HepG2 (cell line): ENCODE results near the gene ASIC3. TPM values are rescaled to one million over a fixed set of nuclear protein-coding genes. Genes with fewer than 3 reads are reported as not detected.

Experiments
- ERF ChIP-seq: IDR thresholded peaks from 2 replicates; pipeline ENCODE4 v1.6.1; 2018; ENCODE audit warnings: missing biosample characterization, missing genetic modification reagents
- FOXA3 ChIP-seq: IDR thresholded peaks from 2 replicates; pipeline ENCODE4 v1.6.1; 2016; ENCODE audit warnings: missing genetic modification reagents, missing compliant biosample characterization
- HDAC1 ChIP-seq: sonication (generic); formaldehyde crosslinking; IDR thresholded peaks from 2 replicates; pipeline ENCODE4 v1.5.1; 2020; ENCODE audit warnings: mild to moderate bottlenecking, missing genetic modification reagents
- HNF1B ChIP-seq: sonication (generic); formaldehyde crosslinking; IDR thresholded peaks from 2 replicates; pipeline ENCODE4 v1.5.1; 2020; ENCODE audit warnings: mild to moderate bottlenecking, moderate library complexity, missing genetic modification reagents
- PATZ1 ChIP-seq: sonication (generic); formaldehyde crosslinking; IDR thresholded peaks from 2 replicates; pipeline ENCODE4 v1.4.0; 2020; ENCODE audit warnings: missing genetic modification reagents
- PBX2 ChIP-seq: IDR thresholded peaks from 2 replicates; pipeline ENCODE4 v1.6.1; 2016; ENCODE audit warnings: control low read depth
- RARA ChIP-seq: IDR thresholded peaks from 2 replicates; pipeline ENCODE4 v1.6.1; 2016; ENCODE audit warnings: missing genetic modification reagents, missing compliant biosample characterization
- RBM22 ChIP-seq: fragments of 200-400 bp; formaldehyde crosslinking; optimal IDR thresholded peaks from 2 replicates; pipeline ENCODE3; 2017; ENCODE audit warnings: mild to moderate bottlenecking, low read length, moderate library complexity
- ZBTB38 ChIP-seq: sonication (generic); formaldehyde crosslinking; IDR thresholded peaks from 2 replicates; pipeline ENCODE4 v1.5.1; 2020; ENCODE audit warnings: mild to moderate bottlenecking, missing genetic modification reagents
- ZFP37 ChIP-seq: sonication (generic); formaldehyde crosslinking; IDR thresholded peaks from 2 replicates; pipeline ENCODE4 v1.4.0; 2020; ENCODE audit warnings: missing genetic modification reagents, borderline replicate concordance
- ZMYM2 ChIP-seq: sonication (generic); formaldehyde crosslinking; IDR thresholded peaks from 2 replicates; pipeline ENCODE4 v1.8.0; 2022; ENCODE audit warnings: mild to moderate bottlenecking, missing genetic modification reagents
- ZNF335 ChIP-seq: sonication (generic); formaldehyde crosslinking; IDR thresholded peaks from 2 replicates; pipeline ENCODE4 v1.4.0; 2020; ENCODE audit warnings: missing genetic modification reagents
- ZNF354B ChIP-seq: sonication (generic); formaldehyde crosslinking; IDR thresholded peaks from 2 replicates; pipeline ENCODE4 v1.8.0; 2022; ENCODE audit warnings: mild to moderate bottlenecking, missing genetic modification reagents
- ZNF367 ChIP-seq: sonication (generic); formaldehyde crosslinking; IDR thresholded peaks from 2 replicates; pipeline ENCODE4 v1.4.0; 2020; ENCODE audit warnings: missing genetic modification reagents, borderline replicate concordance
- ZNF441 ChIP-seq: sonication (generic); formaldehyde crosslinking; IDR thresholded peaks from 2 replicates; pipeline ENCODE4 v1.7.0; 2021; ENCODE audit warnings: missing genetic modification reagents, borderline replicate concordance
- polyA plus RNA-seq, 8 experiments: library from polyadenylated mRNA; depleted of rRNA in 3 of 8; stranded (reverse) in 7 of 8; unstranded in 1 of 8; fragments of >200 nt; fragmentation: Illumina TruSeq in 4 of 8; extraction: Trizol in 4 of 8; gene quantifications; 2 replicates each; pipeline versions ENCODE4 v1.2.1 to v1.2.3, GENCODE V29; 2011 to 2016; ENCODE audit warnings: low read depth in 4 of 8, missing spikeins in 1 of 8, mixed read lengths in 1 of 8; ENCODE audit not compliant: insufficient read depth in 1 of 8
- total RNA-seq, 5 experiments: library from RNA; depleted of rRNA; stranded (reverse); fragments of >200 nt; fragmentation: Illumina TruSeq; extraction: Trizol; gene quantifications; 2 replicates each; pipeline ENCODE4 v1.2.3, GENCODE V29; 2016; ENCODE audit warnings: low read depth in 1 of 5
- TF ChIP-seq, protein P1 (sequence below): sonication (generic); formaldehyde crosslinking; IDR thresholded peaks from 2 replicates; pipeline ENCODE4 v1.5.0; 2020; ENCODE audit warnings: missing genetic modification reagents
- TF ChIP-seq, protein P2 (sequence below): IDR thresholded peaks from 2 replicates; pipeline ENCODE4 v1.6.1; 2016
- TF ChIP-seq, protein P3 (sequence below): sonication (generic); formaldehyde crosslinking; IDR thresholded peaks from 2 replicates; pipeline ENCODE4 v1.4.0; 2020; ENCODE audit warnings: missing genetic modification reagents, low read depth, mild to moderate bottlenecking, borderline replicate concordance

The ASIC3 gene
- total and polyA plus RNA-seq, 2 of the 13 experiments (the other 11 are each of a cell fraction or from before 2014, with no cell fraction given) = 0.51 TPM; not detected in 1

- TF ChIP-seq ZNF441 (CRISPR knock-in tag) (0 out of 2 replicates have a peak, but pooled peaks have one; percentile 22), ZNF354B (CRISPR knock-in tag) (no peak), ZNF367 (CRISPR knock-in tag) (0 out of 2 replicates have a peak, but pooled peaks have one; percentile 41), ZFP37 (CRISPR knock-in tag) (0 out of 2 replicates have a peak, but pooled peaks have one; percentile 51), HDAC1 (CRISPR knock-in tag) (peak; percentile 36; the same call in 1 of the 2 replicates), HNF1B (peak; percentile 42; the same call in 1 of the 2 replicates), PATZ1 (peak; percentile 62; the same call in 1 of the 2 replicates), FOXA3 (0 out of 2 replicates have a peak, but pooled peaks have one; percentile 5), ZMYM2 (CRISPR knock-in tag) (0 out of 2 replicates have a peak, but pooled peaks have one; percentile 39), ZBTB38 (CRISPR knock-in tag) (no peak), ERF (CRISPR knock-in tag) (peak; percentile 17; the same call in 1 of the 2 replicates), PBX2 (CRISPR knock-in tag) (no peak), ZNF335 (CRISPR knock-in tag) (0 out of 2 replicates have a peak, but pooled peaks have one; percentile 64), RBM22 (no peak), RARA (peak; percentile 41; the same call in 1 of the 2 replicates)
- TF ChIP-seq, protein P1, sequence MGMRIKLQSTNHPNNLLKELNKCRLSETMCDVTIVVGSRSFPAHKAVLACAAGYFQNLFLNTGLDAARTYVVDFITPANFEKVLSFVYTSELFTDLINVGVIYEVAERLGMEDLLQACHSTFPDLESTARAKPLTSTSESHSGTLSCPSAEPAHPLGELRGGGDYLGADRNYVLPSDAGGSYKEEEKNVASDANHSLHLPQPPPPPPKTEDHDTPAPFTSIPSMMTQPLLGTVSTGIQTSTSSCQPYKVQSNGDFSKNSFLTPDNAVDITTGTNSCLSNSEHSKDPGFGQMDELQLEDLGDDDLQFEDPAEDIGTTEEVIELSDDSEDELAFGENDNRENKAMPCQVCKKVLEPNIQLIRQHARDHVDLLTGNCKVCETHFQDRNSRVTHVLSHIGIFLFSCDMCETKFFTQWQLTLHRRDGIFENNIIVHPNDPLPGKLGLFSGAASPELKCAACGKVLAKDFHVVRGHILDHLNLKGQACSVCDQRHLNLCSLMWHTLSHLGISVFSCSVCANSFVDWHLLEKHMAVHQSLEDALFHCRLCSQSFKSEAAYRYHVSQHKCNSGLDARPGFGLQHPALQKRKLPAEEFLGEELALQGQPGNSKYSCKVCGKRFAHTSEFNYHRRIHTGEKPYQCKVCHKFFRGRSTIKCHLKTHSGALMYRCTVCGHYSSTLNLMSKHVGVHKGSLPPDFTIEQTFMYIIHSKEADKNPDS (CRISPR knock-in tag) = no peak
- TF ChIP-seq, protein P2, sequence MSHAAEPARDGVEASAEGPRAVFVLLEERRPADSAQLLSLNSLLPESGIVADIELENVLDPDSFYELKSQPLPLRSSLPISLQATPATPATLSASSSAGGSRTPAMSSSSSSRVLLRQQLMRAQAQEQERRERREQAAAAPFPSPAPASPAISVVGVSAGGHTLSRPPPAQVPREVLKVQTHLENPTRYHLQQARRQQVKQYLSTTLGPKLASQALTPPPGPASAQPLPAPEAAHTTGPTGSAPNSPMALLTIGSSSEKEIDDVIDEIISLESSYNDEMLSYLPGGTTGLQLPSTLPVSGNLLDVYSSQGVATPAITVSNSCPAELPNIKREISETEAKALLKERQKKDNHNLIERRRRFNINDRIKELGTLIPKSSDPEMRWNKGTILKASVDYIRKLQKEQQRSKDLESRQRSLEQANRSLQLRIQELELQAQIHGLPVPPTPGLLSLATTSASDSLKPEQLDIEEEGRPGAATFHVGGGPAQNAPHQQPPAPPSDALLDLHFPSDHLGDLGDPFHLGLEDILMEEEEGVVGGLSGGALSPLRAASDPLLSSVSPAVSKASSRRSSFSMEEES (CRISPR knock-in tag) = peak; percentile 15; the same call in 1 of the 2 replicates
- TF ChIP-seq, protein P3, sequence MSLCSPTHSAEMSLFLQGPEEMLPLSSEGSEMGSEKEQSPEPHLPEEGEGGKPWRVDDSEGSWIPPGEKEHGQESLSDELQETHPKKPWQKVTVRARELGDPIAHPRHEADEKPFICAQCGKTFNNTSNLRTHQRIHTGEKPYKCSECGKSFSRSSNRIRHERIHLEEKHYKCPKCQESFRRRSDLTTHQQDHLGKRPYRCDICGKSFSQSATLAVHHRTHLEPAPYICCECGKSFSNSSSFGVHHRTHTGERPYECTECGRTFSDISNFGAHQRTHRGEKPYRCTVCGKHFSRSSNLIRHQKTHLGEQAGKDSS (CRISPR knock-in tag) = 0 out of 2 replicates have a peak, but pooled peaks have one; percentile 33
Observed at GRCh38 chr7:151012031-151012692, 36.2 kb upstream of the ASIC3 start (continued).
